HG03175 (cell line): ENCODE data around the gene KIAA0408.
"Not testable (repeated sequence)": the region's sequence is repeated elsewhere in the genome, so short reads cannot be mapped to it uniquely, and the experiment has no call there.

Experiments
- ATAC-seq: cut with Tn5 transposase; IDR thresholded peaks from one replicate; pipeline ENCODE4 v1.9.1; 2021; ENCODE audit warnings: mild to moderate bottlenecking, moderate library complexity; ENCODE audit not compliant: unreplicated experiment

Gene KIAA0408

GRCh38 chr6:127420556-127420955 is 38.6 kb downstream of the KIAA0408 start:
- ATAC-seq, result peak; percentile 100

GRCh38 chr6:127415096-127415495 is 44.1 kb downstream of the KIAA0408 start:
- ATAC-seq, result no peak

- not testable (repeated sequence) for ATAC-seq
Observed at GRCh38 chr6:127413123-127413522, 46.1 kb downstream of the KIAA0408 start.

- ATAC-seq, result not testable (repeated sequence)
Observed at GRCh38 chr6:127412016-127412415, 47.2 kb downstream of the KIAA0408 start.
